GM18502 (cell line): ENCODE data around the gene GLRX5.

Experiments used
- ATAC-seq: cut with Tn5 transposase; IDR thresholded peaks from one replicate; pipeline ENCODE4 v1.9.1; 2021; ENCODE audit warnings: mild to moderate bottlenecking; ENCODE audit not compliant: unreplicated experiment, poor library complexity

Gene GLRX5

DNA sequence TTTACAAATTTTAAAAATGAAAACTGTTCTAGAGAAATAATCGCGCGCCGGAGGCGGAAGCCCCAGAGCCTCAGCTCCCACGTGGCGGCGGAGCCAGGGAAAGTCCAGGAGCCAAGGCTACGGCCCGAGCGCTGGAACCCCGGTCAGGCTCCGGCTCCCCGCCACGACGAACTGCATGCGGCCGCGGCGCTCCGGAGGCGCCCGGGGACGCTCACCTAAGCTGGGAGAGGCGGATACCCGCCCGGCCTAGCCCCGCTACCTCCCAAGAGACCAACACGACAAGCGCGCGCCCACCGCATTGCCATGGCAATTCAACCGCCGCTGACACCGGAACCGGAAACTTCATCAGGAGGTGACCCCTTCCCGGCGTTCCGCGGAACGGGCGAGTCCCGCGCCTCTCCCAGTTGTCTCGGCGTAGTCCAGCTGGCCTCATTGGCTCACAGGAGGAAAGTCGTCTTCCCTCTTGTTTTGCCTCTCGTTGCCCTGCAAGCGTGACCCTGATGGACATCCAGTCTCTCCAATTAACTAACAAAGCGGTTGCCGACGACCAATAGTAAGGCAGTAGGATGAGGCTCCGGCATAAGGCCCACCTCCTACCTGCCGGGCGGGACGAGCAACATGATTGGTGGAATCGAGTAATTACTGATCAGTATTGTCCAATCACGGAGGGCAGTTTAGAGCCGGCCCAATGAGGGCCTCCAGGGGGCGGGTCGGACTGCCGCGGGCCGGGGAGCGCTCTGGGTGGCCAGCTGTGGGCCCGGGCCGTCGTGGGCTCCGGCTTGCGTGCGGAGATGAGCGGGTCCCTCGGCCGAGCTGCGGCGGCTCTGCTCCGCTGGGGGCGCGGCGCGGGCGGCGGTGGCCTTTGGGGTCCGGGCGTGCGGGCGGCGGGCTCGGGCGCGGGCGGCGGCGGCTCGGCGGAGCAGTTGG, at the start of gene GLRX5:
Gene GLRX5 (plus strand): TSS at position 752 of the 927 bp plus-strand sequence. CDS start 40 bp downstream, at position 792.
- peak; percentile 92 for ATAC-seq

DNA sequence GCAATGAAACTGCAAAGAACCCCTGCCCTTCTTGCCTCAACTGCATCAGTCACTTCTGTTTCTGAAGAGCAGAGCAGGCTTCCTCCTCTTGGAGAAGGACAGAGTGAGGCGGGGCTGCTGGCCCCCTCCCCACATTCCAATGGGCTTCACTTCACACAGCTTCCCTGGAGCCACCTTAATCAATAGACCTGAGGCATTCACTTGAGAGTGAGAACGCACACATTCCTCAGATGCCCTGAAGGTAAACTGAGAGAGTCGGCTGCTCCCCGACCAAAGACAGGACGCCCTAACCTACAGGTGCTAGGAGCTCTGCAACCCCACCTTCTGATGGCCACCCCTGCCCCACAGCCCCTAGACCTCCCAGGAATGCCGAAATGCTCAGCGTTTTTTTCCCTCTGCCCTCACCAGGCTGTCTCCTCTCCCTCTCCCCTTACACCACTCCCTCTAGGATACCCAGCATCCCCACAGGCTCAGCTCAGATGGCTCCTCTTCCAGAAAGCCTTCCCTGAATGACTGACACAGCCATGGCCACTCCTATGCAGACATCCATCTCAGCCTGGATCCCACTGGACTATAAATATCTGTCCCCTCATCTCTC, 49.5 kb upstream of the GLRX5 start:
- no peak for ATAC-seq

DNA sequence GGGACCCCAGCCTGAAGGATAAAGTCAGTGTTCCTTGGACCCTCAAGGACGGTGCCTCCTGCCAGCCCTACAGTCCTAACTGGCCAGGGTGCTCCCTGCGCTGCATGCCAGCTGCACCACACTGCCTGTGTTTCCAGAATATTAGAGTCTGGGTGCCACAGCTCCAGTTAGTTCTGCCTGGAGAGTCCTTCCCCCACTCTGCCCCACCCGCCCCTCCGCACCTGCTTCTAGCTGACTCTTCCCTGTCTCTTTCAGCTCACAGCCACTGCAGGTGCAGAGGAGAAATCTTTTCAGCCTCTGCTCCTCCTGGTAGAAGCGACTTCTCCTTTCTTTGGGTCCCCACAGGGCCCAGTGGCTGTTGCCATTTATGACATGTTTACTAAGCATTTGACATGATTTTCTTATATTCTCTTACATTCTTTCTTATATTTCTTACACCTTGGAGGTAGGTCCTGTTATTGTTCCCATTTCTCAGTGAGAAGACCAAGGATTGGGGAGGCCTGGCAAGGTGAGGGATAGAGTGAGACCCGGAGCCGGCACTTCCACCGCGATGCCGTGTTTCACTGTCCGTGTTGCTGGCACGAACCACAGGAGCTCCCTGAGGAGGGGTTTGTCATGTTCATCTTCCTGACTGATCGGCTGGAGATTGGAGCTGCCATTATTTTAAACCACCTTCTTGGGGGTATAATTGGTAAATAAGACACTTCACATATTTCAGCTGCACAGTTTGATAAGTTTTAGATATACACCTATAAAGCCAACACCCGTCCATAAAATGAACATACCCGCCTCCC, 47.8 kb upstream of the GLRX5 start:
- ATAC-seq = no peak

DNA sequence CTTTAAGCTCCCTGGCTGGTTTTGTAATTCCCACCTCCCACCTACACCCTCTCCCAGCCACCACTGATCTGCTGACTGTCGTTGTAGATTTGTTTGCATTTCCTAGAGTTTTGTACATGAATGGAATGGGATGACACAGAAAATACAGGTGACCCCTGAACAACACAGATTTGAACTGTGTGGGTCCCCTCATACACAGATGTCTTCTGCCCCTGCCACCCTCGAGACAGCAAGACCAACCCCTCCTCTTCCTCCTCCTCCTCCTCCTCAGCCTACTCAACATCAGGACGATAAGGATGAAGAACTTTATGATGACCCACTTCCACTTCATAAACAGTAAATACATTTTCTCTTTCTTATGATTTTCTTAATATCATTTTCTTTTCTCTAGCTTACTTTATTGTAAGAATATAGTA, 47.2 kb upstream of the GLRX5 start:
- no peak for ATAC-seq

DNA sequence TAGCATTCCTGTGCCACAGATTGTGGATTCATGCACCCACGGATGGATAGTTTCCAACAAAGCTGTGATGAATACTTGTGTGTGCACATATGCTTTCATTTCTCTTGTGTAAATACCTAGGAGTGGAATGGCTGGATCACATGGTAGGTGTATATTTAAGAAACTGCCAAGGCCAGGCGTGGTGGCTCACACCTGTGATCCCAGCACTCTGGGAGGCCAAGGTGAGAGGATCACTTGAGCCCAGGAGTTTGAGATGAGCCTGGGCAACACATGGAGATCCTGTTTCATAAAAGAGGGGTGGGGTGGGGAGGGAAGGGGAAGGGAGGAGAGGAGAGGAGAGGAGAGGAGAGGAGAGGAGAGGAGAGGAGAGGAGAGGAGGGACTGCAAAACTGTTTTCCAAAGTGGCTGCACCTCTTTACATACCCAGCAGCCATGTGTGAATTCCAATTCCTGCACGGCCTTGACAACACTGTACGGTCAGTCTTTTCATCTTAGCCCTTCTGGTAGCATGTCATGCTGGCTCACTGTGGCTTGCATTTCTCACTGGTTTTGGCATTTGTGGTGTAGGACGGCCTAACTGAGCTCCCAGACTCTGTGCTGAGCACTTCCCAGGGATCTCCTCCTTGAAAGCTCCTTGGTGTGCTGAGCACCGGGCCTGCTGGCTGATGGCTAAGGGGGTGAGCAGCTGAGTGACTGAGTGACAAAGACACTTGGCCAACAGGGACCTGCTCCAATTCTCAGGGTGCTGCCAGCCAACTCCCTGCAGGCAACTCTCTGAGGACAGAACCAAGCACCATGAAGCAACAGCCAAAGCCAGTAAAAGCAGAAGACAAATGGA, 46.3 kb upstream of the GLRX5 start:
- ATAC-seq = no peak

DNA sequence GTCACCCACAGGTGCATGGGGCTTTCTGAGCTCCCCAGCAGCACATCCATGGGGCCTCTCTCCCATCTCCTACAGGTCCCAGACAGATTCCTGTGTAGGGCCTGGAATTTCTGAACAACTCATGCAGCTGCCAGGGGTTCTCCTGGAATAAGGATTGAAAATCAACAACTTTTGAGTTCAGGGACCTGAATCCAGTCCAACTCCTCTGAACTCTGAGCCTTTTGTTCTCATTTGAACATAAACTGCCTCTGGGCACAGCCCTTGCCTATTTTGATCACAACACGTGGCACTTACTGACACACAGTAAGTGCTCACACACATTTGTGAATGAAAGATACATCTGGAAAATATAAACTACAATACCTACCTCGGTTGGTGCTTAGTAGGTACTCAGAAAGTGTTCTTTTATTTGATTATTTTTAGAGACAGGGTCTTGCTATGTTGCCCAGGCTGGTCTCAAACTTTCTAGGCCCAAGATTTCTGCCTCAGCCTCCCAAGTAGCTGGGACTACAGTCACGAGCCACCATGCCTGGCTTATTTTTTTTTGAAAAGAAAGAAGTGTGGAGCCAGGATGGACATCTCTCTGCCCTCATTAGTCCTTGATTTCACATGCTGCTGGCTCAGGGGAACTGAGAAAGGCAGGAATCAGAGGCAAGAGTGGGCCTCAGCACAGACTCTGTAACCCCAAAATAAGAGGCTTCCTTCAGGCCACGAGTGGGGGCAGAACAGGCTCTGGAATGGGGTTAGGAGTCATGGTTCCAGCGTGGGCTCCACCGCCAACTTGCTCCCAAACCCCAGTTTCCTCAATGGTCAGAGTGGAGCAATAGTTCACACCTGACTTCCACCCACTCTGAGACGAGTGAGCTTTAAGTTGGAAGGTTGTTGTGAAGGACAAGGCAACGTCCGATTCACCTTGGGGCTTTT, 45.4 kb upstream of the GLRX5 start:
- ATAC-seq = no peak

DNA sequence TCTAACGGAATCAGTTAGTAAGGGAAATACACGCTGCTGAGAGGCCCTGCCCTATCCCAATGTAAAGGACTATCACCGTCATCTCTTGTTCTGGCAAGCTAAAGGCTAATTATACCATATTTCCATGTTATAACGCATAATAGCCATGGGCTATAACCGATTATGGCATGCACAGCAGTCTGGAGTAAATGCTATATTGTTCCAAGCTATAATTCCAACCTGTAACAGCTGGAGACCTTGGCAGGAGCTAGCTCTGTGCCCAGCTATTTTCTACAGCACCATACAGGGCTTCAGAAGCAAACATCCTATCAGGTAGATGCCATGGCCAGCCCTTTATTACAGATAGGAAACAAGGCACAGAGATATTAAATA, 44.7 kb upstream of the GLRX5 start:
- no peak for ATAC-seq

DNA sequence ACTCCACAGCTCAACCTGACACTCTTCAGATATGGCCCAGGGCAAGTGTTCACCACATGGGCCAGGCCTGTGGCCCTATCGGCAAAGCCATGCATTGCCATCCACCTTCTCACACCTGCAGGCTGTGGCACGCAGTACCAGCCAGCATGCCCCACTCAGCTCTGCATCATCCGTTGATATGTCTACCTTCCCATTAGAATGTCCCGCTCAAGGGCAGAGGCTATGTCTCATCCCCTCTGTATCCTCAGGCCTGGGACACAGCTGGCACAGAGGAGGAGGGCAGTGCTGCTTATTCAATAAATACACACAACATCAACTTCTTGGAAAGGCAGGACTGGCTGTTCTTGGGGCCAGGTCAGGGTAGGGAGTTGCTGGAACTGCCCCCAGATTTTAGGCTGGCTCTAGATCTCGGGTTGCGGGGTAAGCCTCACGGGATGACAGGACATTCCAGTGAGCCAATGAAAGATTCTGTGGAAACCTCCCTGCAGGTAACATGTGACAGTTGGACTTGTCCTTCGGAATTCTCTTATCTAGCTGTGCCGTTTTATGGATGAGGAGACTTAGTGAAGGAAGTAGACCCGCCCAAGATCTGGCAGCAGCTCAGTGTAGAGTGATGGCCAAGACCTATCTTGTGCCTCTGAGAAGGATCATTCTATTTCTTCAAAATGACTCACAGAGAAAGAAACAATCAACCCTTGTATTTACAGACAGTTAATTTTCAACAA, 44.0 kb upstream of the GLRX5 start:
- no peak for ATAC-seq

DNA sequence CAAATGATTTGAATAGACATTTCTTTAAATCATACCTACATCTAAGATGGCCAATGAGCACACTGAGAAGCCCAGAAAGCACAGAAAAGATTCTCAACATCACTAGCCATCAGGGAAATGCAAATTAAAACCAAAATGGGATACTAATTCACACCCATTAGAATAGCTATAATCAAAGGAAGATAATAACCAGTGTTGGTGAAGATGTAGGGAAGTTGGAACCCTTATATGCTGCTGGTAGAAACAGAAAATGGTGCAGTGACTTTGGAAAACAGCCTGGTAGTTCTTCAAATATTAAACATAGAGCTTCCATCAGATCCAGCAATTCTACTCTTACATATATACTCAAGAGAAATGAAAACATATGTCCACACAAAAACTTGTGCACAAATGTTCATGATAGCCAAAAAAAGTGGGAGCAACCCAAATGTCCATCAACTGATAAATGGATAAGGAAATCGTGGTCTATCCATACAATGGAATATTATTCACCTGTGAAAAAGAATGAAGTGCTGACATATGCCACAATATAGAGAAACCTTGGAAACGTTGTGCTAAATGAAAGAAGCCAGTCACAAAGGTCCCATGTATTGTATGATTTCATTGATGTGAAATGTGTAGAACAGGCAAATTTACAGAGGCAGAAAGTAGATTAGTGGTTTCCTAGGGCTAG, 42.8 kb upstream of the GLRX5 start:
- ATAC-seq = no peak

DNA sequence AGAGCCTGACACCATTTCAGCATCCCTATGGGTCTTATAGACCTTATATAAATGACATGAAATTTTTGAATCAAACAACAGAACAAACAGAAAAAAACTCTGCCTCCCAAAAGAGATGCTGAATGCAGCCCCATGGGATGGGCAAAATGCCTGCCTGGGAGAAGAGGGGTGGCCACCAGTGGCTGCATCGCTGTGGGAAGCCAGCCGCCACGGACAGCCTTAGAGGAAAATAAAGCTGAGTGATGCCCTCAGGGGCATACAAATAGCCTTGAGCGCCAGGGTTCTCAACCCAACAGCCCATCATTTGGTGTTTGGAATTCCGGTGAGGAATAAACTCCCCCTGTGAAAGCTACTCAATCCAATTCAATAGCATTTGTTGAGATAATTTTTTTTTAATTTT, 41.3 kb upstream of the GLRX5 start:
- no peak for ATAC-seq

DNA sequence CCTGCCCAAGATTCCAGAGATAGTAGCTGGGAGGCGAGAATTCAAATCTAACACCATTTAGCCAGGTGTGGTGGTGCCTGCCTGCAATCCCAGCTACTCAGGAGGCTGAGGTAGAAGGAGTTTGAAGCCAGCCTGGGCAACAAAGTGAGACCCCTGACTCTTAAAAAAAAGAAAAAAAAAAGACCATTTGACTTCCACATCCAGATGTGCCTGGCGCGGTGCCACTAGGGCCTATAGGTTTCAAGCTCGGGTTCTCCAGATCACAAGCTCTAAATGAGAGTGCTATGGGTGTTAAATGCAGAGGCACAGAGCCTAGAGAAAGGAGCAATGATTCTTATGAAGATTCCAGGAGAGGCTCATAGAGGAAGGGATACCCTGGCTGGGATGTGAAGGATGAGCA, 40.9 kb upstream of the GLRX5 start:
- no peak for ATAC-seq

DNA sequence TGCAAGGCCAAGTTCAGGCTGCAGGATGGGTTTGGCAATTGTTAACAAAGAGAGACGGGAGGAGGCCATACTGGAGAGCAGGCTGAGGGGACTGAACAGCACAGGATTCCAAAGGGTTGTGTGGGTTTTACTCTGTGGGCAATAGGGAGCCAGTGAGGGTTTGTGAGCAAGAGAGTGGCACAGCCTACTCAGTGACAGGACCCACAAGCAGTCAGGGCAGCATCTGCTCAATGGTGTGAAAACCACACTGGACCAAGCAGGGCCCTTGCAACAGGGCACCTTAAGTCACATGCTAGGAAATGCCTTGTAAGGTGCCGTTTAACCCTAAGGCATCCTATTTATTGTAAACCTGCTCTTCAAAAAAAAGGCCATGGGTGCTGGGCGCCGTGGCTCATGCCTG, 40.4 kb upstream of the GLRX5 start:
- no peak for ATAC-seq

DNA sequence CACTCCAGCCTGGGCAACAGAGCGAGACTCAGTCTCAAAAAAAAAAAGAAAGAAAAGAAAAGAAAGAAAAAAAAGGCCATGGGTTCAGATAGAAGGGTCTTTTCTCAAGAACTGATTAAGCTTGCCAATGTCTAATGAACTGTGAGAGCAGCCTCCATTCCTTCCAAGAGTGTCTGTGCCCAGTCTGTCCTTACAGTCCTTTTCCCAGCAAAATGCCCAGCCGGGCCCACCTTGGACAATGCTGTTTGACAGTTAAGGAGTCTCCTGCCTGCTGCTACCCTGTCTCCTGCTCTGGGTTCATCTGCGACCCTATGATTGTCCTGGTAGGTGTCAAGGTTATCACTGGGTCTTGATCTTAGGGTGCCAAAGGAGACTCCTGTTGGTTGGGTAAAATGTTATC, 39.8 kb upstream of the GLRX5 start:
- ATAC-seq = no peak

DNA sequence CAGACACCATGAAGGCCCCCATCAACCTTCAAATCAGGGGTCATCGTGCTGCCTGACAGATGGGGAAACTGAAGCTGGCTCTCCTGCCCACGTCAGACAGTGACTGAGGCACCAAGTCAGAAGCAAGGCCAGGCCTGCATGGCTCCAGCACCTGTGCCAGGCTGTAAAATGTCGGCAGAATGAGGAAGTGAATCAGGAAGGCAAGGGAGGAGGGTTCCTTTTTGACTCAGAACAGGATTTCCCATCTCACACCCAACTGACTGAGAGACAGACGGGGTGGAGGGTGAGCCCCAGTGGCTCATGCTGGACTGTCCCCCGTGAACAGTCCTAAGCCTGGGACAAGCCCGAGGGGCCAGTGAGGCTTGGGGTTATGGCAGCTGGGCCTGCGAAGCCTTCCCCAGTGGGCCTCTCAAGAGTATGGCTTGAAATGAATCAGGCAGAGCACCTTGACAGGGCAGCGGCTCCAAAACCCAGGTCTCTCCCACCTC, 39.3 kb upstream of the GLRX5 start:
- peak; percentile 89 for ATAC-seq

DNA sequence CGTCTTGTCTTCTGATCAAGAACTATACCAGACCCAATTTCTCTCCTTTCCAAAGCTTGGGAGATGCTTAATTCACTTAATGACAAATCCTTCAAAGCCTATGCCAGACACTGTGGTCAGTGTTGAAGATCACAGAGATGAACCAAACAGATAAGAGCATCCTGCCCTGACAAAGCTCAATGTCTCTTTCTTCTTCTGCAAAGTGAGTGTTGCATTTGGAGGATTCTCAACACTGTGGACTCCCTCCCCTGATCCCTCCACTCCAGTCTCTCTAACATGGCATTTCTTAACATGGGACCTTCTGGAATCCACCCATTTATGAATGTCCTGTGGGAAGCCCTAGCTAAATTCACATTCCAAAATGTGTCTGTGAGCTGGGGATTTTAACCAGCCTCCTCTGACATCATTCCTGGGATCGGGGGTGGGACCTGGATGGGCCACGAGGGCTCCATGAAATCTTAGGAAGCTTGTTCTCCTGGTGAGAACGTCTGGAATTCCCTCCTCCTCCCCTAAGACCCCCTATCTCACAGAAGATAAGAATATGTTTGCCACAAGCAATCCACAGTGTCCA, 38.7 kb upstream of the GLRX5 start:
- ATAC-seq = peak; percentile 4

DNA sequence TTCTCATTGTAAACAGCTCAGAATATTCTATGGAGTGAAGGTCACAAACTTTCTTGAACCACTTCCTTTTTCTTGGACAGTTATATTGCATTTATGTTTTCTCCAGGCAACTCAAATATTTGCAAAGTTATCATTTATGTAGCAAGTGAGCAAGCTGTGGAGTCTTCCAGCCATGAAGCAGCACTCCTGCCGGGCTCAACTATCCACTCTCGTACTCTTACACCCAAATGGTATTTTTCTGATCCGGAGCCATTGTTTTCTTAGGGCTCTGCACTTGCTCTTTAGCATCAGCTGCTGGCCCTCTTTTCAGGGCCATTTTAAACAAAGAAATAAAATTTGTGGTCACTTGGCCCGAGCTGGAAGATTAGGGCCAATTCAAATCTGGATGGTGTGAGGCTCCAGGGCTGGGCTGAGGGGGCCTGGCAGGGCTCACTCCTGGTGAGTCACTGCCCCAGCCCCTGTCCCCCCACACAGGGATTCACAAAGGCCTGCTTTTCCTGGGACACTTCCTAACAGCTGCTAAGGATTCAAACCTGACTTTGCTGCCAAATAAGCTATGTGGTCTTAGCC, 38.1 kb upstream of the GLRX5 start:
- ATAC-seq = no peak

DNA sequence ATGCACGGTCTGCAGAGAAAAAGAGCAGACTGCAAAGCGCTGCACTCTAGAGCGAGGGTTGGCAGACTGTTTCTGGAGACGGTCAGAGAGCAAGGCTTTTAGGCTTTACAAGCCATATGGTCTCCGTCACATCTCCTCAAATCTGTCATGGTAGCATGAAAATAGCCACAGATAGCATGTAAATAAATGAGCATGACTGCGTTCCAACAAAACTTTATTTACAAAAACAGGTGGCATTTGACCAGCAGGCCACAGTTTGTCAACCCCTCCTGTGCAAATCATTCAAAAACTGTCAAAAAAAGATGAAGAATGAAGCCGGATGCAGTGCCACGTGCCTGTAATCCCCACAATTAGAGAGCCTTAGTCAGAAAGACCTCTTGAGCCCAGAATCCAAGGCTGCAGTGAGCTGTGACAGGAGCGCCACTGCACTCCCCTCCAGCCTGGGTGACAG, 37.3 kb upstream of the GLRX5 start:
- ATAC-seq = no peak
